Duodenal mucosa (tissue), 2 donors: ENCODE measurements around the gene MATN1.

Experiments used
- H3K27ac ChIP-seq: one replicate; pipeline ENCODE4 v1.7.0; 2013; ENCODE audit warnings: low read depth, low read length
- H3K27me3 ChIP-seq, 2 donors: one replicate each; pipeline ENCODE4 v1.7.0; 2013; ENCODE audit warnings: low read length in 2 of 2, control low read depth in 1 of 2; ENCODE audit not compliant: insufficient read depth in 2 of 2, control insufficient read depth in 1 of 2
- H3K36me3 ChIP-seq, 2 donors: one replicate each; pipeline ENCODE4 v1.7.0; 2013; ENCODE audit warnings: low read length in 2 of 2, control low read depth in 1 of 2; ENCODE audit not compliant: insufficient read depth in 2 of 2, control insufficient read depth in 1 of 2
- H3K4me1 ChIP-seq, 2 donors: one replicate each; pipeline ENCODE4 v1.7.0; 2013; ENCODE audit warnings: low read length in 2 of 2, control low read depth in 1 of 2; ENCODE audit not compliant: insufficient read depth in 2 of 2, control insufficient read depth in 1 of 2
- H3K4me3 ChIP-seq, 2 donors: one replicate each; pipeline ENCODE4 v1.7.0; 2013; ENCODE audit warnings: low read length in 2 of 2, low read depth in 1 of 2
- H3K9ac ChIP-seq, 2 donors: one replicate each; pipeline ENCODE4 v1.7.0; 2013; ENCODE audit warnings: low read length in 2 of 2, low read depth in 1 of 2
- H3K9me3 ChIP-seq, 2 donors: one replicate each; pipeline ENCODE4 v1.7.0; 2013; ENCODE audit warnings: low read length in 2 of 2, control low read depth in 1 of 2; ENCODE audit not compliant: control insufficient read depth in 1 of 2

The MATN1 gene

GRCh38 chr1:30738715-30739559, 15.6 kb upstream of the MATN1 start:
- no peaks in the 10 kb centered on the region for H3K27me3 ChIP-seq
- H3K9ac ChIP-seq, result no peak overlapping the region
- no peak overlapping the region for H3K4me3 ChIP-seq
- peaks cover 11 to 45% of the 10 kb centered on the region in 2 donors for H3K36me3 ChIP-seq
- H3K27ac ChIP-seq, result no peak overlapping the region
- H3K4me1 ChIP-seq, result peaks cover 27 to 36% of the 10 kb centered on the region in 2 donors
- H3K9me3 ChIP-seq, result no peaks in the 10 kb centered on the region

- H3K4me1 ChIP-seq, result peaks cover 23 to 34% of the 10 kb centered on the region in 2 donors
- H3K27me3 ChIP-seq, result no peaks in the 10 kb centered on the region
- H3K9me3 ChIP-seq, result no peaks in the 10 kb centered on the region
- no peak overlapping the region for H3K9ac ChIP-seq
- H3K36me3 ChIP-seq, result peaks cover 11 to 46% of the 10 kb centered on the region in 2 donors
- no peak overlapping the region for H3K27ac ChIP-seq
- no peak overlapping the region for H3K4me3 ChIP-seq
Measured at GRCh38 chr1:30738040-30738714, 14.8 kb upstream of the MATN1 start.

DNA sequence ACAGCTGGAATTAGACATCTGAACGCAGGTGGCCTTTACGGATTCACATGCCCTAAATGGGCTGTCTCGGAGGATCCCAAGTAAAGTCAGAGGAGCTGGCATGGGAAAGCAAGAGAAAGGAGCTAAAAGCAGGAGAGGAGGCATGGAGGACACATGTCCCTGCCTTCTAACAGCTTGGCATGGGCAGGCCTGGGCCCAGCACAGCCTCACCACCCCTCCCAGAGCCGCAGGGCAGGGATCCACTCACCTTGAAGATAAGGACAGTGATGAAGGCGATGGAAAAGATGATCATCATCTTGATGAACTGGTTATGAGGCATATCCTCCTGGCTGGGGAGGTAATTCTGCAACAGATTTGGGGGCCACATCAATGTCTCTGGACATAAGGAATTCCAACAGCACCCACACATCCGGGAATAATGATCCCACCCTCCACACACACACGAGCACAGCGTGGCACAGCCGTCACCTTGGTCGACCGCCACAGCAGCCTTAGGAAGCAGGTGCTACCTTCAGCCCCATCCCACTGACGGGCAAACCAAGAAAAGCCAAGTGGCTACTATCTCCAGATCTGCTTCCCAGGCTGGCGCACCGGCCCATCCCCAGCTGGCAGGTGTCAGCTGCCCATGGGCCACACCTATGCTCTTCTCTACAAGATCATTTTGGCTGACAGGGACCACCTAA, 14.1 kb upstream of the MATN1 start:
- peaks cover 18 to 28% of the 10 kb centered on the region in 2 donors for H3K4me1 ChIP-seq
- H3K27ac ChIP-seq, result no peak overlapping the region
- no peaks in the 10 kb centered on the region for H3K27me3 ChIP-seq
- H3K9ac ChIP-seq, result no peak overlapping the region
- H3K36me3 ChIP-seq, result peaks cover 11 to 46% of the 10 kb centered on the region in 2 donors
- H3K4me3 ChIP-seq, result no peak overlapping the region
- no peaks in the 10 kb centered on the region for H3K9me3 ChIP-seq

DNA sequence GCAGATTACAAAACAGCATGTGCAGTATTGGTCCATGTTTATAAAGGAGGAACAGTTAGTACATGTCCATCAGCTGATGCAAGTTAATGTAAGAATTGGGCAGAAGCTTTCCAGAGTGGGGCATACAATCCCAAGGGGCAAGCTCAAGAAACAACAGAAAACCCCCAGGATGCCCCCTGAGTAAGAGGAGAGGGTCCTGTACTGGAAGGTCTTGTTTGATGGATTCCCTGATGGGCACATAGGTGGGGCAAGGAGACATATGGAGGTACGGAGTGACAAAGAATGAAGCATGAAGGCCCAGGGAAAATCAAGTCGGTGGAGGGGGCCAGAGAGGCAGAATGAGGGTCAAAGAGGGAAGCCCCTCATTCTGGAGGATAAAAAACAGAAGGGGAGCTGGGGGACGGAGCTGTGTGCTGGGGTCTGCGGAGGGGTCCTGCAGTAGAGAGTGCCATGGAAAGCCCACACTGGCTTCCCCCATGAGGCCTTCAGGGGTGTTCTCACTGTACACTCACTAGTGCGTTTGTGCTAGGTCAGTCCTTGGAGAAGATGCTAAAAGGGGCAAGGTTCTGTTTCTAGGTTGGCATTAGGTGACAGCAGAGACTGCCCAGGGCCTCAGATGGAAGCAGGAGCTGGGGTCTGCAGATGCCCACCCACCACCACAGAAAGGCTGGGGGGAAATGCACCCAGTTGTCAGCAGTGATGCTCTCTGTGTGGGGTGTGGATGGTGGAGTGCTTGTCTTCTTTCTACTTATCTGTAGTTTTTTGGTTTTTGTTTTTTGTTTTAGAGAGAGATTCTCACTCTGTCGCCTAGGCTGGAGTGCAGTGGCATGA, 12.5 kb upstream of the MATN1 start:
- H3K9ac ChIP-seq, result no peak overlapping the region
- H3K9me3 ChIP-seq, result no peaks in the 10 kb centered on the region
- H3K4me3 ChIP-seq, result no peak overlapping the region
- no peaks in the 10 kb centered on the region for H3K27me3 ChIP-seq
- H3K4me1 ChIP-seq, result peaks cover 12 to 13% of the 10 kb centered on the region in 2 donors
- H3K36me3 ChIP-seq, result peaks cover 8 to 42% of the 10 kb centered on the region in 2 donors
- H3K27ac ChIP-seq, result no peak overlapping the region

GRCh38 chr1:30735124-30735523, 11.7 kb upstream of the MATN1 start:
- Histone ChIP-seq H3K4me3 (no peak overlapping the region), H3K9ac (no peak overlapping the region), H3K27me3 (no peaks in the 10 kb centered on the region), H3K27ac (no peak overlapping the region), H3K9me3 (no peaks in the 10 kb centered on the region), H3K36me3 (peaks cover 8 to 42% of the 10 kb centered on the region in 2 donors), H3K4me1 (peaks cover 6% of the 10 kb centered on the region in 2 donors)

DNA sequence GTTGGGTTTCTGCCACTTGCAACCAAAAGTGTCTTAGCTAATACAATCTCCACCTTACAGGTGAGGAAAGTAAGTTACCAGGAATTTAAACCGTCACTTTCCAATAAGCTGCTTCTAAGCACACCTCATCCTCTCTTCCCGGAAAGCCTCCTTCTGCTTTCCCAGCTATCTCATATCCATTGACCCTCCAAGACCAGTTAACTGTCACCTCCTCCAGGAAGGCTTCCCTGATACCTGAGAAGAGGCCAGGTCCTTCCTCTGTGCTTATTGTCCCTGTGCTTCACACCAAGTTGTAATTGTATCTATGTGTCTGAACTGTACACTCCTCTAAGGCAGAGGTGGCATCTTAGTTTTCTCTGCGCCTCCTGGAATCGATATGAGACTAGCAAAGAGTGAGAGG, 11.2 kb upstream of the MATN1 start:
- H3K27ac ChIP-seq, result no peak overlapping the region

DNA sequence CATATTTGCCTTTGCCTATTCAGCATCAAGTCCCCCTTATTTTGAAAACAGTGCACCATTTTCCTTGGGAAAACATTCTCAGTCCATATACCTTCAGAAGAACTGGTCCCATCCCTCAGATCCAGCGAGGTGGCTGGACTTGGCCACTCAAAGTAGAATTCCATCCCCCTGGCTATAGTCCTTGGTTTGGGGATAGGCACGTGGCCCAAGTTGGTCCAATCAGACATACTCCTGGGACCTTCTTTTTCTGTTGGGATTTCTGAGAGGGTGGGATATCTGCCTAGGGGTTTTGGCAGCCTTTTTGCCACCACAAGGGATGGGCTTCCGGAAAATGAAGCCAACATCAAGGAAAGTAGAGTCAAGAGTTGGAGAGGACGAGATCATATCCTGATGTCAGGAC, 10.7 kb upstream of the MATN1 start:
- Histone ChIP-seq H3K27ac (no peak overlapping the region), H3K27me3 (no peaks in the 10 kb centered on the region), H3K36me3 (peaks cover 8 to 35% of the 10 kb centered on the region in 2 donors), H3K4me3 (no peak overlapping the region), H3K4me1 (no peaks in the 10 kb centered on the region), H3K9ac (no peak overlapping the region), H3K9me3 (no peaks in the 10 kb centered on the region)

More for the DNA sequence above, 11.2 kb upstream of the MATN1 start:
- no peak overlapping the region for H3K4me3 ChIP-seq
- H3K4me1 ChIP-seq, result peaks cover under 1 to 1% of the 10 kb centered on the region in 2 donors
- no peaks in the 10 kb centered on the region for H3K9me3 ChIP-seq
- peaks cover 8 to 39% of the 10 kb centered on the region in 2 donors for H3K36me3 ChIP-seq
- no peaks in the 10 kb centered on the region for H3K27me3 ChIP-seq
- H3K9ac ChIP-seq, result no peak overlapping the region

DNA sequence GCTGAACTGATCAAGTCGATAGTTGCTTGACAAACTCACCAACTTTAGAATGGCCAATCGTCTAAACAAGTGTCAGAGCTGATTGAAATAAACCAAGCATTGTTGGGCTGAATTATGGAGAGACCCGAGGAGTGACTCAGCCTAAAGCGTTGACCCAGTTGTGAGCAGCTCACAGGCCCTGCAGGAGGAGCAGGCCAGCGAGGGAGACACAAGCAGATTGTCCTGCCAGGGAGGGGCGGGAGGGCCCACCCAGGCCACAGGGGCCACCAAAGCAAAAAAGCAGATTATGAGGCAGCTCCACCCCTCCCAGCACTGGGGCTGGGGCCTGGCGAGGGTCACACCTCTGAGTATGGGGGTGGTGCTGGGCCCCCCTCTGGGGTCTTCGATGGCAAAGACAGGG, 10.1 kb upstream of the MATN1 start:
- Histone ChIP-seq H3K4me3 (no peak overlapping the region), H3K27ac (no peak overlapping the region), H3K9ac (no peak overlapping the region), H3K36me3 (peaks cover 5 to 30% of the 10 kb centered on the region in 2 donors), H3K4me1 (no peaks in the 10 kb centered on the region), H3K9me3 (no peaks in the 10 kb centered on the region), H3K27me3 (no peaks in the 10 kb centered on the region)

DNA sequence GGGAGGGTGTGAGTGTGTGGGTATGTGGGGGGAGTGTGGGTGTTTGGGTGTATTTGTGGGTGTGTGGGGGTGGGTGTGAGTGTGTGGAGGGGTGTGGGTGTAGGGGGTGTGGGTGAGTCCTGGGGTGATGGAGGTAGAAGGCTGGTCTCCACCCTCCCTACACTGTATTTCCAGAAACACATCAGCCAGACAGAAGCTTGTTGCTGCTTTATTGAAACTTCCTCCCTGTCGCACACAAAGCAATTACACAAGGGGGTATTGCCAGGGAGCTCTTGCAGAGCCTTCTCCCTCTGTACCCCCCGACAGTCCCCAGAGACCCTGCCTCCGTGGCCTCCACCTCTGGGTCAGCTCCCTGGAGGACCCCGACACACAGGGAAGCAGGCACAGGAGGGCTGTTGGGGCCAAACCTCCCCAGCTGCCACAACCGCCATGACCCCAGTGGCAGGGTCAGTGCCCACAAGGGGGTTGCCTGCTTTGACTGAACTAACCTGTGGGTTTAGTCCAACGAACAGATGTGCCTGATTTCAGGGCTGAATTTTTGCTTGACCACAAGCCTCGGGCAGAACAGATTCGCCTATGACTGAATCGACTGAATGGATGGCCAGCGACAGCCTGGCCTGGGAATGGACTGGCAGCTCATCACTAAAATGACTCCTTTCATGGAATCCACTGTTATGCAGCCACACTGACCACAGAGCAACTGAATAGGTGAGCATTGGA, 9.1 kb upstream of the MATN1 start:
- H3K4me3 ChIP-seq, result no peak overlapping the region
- H3K4me1 ChIP-seq, result no peaks in the 10 kb centered on the region
- no peak overlapping the region for H3K9ac ChIP-seq
- no peaks in the 10 kb centered on the region for H3K27me3 ChIP-seq
- H3K27ac ChIP-seq, result no peak overlapping the region
- peaks cover 5 to 28% of the 10 kb centered on the region in 2 donors for H3K36me3 ChIP-seq
- H3K9me3 ChIP-seq, result no peaks in the 10 kb centered on the region
